ENCODE measurements around the gene TGFBR1. TPM values are rescaled to one million over a fixed set of nuclear protein-coding genes. Genes with fewer than 3 reads are reported as not detected.

TGFBR1 gene
- polyA plus RNA-seq, 1 experiment = 73.5 TPM

- TF ChIP-seq CTCF (IDR thresholded peaks at IDR 0.05; ENCODE audit: insufficient read depth, low read depth, low read length) = no peak
- H3K27me3 ChIP-seq (ENCODE audit: control insufficient read depth, insufficient read depth, low read length) = no peaks in the 10 kb centered on the region
- no peak for DNase-seq (ENCODE audit: low read depth)
- ChIA-PET CTCF (interaction anchor here (1.1 to 6.8 kb wide), 3 partner anchors 19 to 144 kb away, joined by 3 to 78 read pairs (median 4); no protein-coding TSS in a partner anchor), POLR2A (no interaction called here)
- H3K4me3 ChIP-seq (ENCODE audit: low read depth, low read length) = no peak overlapping the region
- peaks cover 12% of the 10 kb centered on the region for H3K36me3 ChIP-seq (ENCODE audit: control insufficient read depth, insufficient read depth, low read length)
Observed at GRCh38 chr9:99143655-99144054, 38.7 kb downstream of the TGFBR1 start.

- POLR2A ChIA-PET = interaction anchor here (0.7 kb wide), 1 partner anchor 10 kb away, joined by 5 read pairs; no protein-coding TSS in a partner anchor
- CTCF ChIA-PET = interaction anchor here (1.0 to 1.2 kb wide), 4 partner anchors 8 to 149 kb away, joined by 3 to 4 read pairs (median 3); no protein-coding TSS in a partner anchor
- peaks cover 12% of the 10 kb centered on the region for H3K36me3 ChIP-seq (ENCODE audit: control insufficient read depth, insufficient read depth, low read length)
- H3K27me3 ChIP-seq (ENCODE audit: control insufficient read depth, insufficient read depth, low read length) = no peaks in the 10 kb centered on the region
- H3K4me3 ChIP-seq (ENCODE audit: low read depth, low read length) = no peak overlapping the region
- TF ChIP-seq CTCF (IDR thresholded peaks at IDR 0.05; ENCODE audit: insufficient read depth, low read depth, low read length) = no peak
- no peak for DNase-seq (ENCODE audit: low read depth)
Observed at GRCh38 chr9:99144966-99145365, 40.1 kb downstream of the TGFBR1 start.

- POLR2A ChIA-PET = no interaction called here
- H3K36me3 ChIP-seq (ENCODE audit: control insufficient read depth, insufficient read depth, low read length) = peaks cover 13% of the 10 kb centered on the region
- no peak overlapping the region for H3K4me3 ChIP-seq (ENCODE audit: low read depth, low read length)
- CTCF ChIA-PET = interaction anchor here (1.0 kb wide), 1 partner anchor 8 kb away, joined by 4 read pairs; no protein-coding TSS in a partner anchor
- no peak for TF ChIP-seq CTCF (IDR thresholded peaks at IDR 0.05; ENCODE audit: insufficient read depth, low read depth, low read length)
- no peak for DNase-seq (ENCODE audit: low read depth)
- H3K27me3 ChIP-seq (ENCODE audit: control insufficient read depth, insufficient read depth, low read length) = no peaks in the 10 kb centered on the region
Observed at GRCh38 chr9:99146574-99146973, 41.7 kb downstream of the TGFBR1 start.

- peaks cover 17% of the 10 kb centered on the region for H3K36me3 ChIP-seq (ENCODE audit: control insufficient read depth, insufficient read depth, low read length)
- CTCF ChIA-PET = interaction anchor here (1.0 to 1.4 kb wide), 3 partner anchors 9 to 286 kb away, joined by 3 to 5 read pairs (median 4); no protein-coding TSS in a partner anchor
Observed at GRCh38 chr9:99147177-99147576, 42.3 kb downstream of the TGFBR1 start.

More at GRCh38 chr9:99147177-99147576, 42.3 kb downstream of the TGFBR1 start:
- no peak overlapping the region for H3K4me3 ChIP-seq (ENCODE audit: low read depth, low read length)
- DNase-seq (ENCODE audit: low read depth) = no peak
- POLR2A ChIA-PET = no interaction called here
- no peak for TF ChIP-seq CTCF (IDR thresholded peaks at IDR 0.05; ENCODE audit: insufficient read depth, low read depth, low read length)
- no peaks in the 10 kb centered on the region for H3K27me3 ChIP-seq (ENCODE audit: control insufficient read depth, insufficient read depth, low read length)

Data from BJ (cell line).